ENCODE results near the gene SUSD4. TPM values are rescaled to one million over a fixed set of nuclear protein-coding genes. Genes with fewer than 3 reads are reported as not detected.

SUSD4 gene
- total RNA-seq, 1 experiment from 2014 or later, result 31.4 TPM

DNA sequence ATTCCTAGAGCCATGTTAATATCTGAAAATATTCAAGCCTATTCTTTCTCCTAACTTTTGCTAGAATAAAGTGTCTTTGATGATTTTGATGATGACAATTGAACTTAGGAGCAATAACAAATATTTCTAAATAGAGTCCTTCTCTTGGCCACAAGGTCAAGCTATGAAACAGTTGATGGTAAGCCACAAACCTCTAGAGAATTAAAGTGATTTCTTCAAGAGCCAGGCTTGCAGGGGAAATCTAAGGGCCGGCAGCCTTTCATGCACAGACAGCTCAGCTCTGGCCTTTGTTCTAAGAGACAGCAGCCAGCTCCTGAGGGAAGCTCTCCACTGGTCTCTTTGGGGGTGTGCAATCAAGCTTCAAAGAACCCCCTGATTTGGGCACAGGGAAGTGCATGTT is 59.0 kb downstream of the SUSD4 start:
- Histone ChIP-seq H3K36me3 (ENCODE audit: control insufficient read depth, insufficient read depth, low read length) (no peaks in the 10 kb centered on the region), H3K4me1 (no peaks in the 10 kb centered on the region), H3K9me3 (0 out of 2 replicates have a peak, but pooled peaks cover 3% of the 10 kb centered on the region), H3K4me3 (ENCODE audit: low read depth, low read length) (no peak overlapping the region), H3K27me3 (replicated peaks; ENCODE audit: control insufficient read depth, insufficient read depth, low read length) (no peaks in the 10 kb centered on the region)
- H3K9me3 Mint-ChIP-seq (ENCODE audit: unreplicated experiment), result peaks cover 17% of the 10 kb centered on the region
- H3K27me3 Mint-ChIP-seq (ENCODE audit: insufficient read depth, unreplicated experiment), result no peaks in the 10 kb centered on the region
- no TSS peak for BruUV-seq (replicated peaks)
- CTCF ChIA-PET, result no interaction called here
- POLR2A ChIA-PET, result no interaction called here
- H3K4me3 Mint-ChIP-seq (ENCODE audit: unreplicated experiment), result no peak overlapping the region
- no peaks in the 10 kb centered on the region for H3K4me1 Mint-ChIP-seq (ENCODE audit: low read depth, unreplicated experiment)
- no peaks in the 10 kb centered on the region for H3K36me3 Mint-ChIP-seq (ENCODE audit: insufficient read depth, unreplicated experiment)
- no peak overlapping the region for H3K27ac Mint-ChIP-seq (ENCODE audit: unreplicated experiment)
- DNase-seq, result no peak
- intact Hi-C loops (cut with micrococcal nuclease; ENCODE audit: unreplicated experiment), result no loop called here
- TF ChIP-seq, protein P1, sequence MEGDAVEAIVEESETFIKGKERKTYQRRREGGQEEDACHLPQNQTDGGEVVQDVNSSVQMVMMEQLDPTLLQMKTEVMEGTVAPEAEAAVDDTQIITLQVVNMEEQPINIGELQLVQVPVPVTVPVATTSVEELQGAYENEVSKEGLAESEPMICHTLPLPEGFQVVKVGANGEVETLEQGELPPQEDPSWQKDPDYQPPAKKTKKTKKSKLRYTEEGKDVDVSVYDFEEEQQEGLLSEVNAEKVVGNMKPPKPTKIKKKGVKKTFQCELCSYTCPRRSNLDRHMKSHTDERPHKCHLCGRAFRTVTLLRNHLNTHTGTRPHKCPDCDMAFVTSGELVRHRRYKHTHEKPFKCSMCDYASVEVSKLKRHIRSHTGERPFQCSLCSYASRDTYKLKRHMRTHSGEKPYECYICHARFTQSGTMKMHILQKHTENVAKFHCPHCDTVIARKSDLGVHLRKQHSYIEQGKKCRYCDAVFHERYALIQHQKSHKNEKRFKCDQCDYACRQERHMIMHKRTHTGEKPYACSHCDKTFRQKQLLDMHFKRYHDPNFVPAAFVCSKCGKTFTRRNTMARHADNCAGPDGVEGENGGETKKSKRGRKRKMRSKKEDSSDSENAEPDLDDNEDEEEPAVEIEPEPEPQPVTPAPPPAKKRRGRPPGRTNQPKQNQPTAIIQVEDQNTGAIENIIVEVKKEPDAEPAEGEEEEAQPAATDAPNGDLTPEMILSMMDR (IDR thresholded peaks at IDR 0.05; ENCODE audit: insufficient read depth in 1 of 2, low read depth in 1 of 2, low read length in 1 of 2, severe bottlenecking in 1 of 2, unreplicated experiment in 1 of 2), result no peak

DNA sequence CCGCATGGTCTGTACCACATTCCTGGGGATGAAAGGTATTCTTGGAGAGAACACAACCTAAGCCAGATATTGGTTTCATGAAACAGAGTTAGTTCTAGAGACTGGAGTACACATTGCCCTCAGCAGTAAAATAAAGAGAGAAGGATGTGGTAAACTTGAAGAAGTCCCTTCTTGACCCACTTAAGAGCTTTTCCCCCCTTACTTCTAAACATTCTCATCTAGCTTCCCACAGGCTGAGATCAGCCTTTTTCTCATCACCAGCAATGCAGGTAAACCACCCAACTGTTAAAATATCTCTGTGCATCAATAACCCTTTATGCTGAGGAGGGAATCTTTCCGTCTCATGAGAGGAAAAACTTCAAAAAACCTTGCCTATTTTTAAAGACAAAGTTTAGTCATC is 62.6 kb downstream of the SUSD4 start:
- Histone ChIP-seq H3K36me3 (ENCODE audit: control insufficient read depth, insufficient read depth, low read length) (no peaks in the 10 kb centered on the region), H3K4me1 (no peaks in the 10 kb centered on the region), H3K27me3 (replicated peaks; ENCODE audit: control insufficient read depth, insufficient read depth, low read length) (no peaks in the 10 kb centered on the region), H3K4me3 (ENCODE audit: low read depth, low read length) (no peak overlapping the region), H3K9me3 (0 out of 2 replicates have a peak, but pooled peaks cover 3% of the 10 kb centered on the region)
- no peaks in the 10 kb centered on the region for H3K36me3 Mint-ChIP-seq (ENCODE audit: insufficient read depth, unreplicated experiment)
- H3K9me3 Mint-ChIP-seq (ENCODE audit: unreplicated experiment), result peaks cover 17% of the 10 kb centered on the region
- no peak for DNase-seq
- no peak overlapping the region for H3K4me3 Mint-ChIP-seq (ENCODE audit: unreplicated experiment)
- POLR2A ChIA-PET, result no interaction called here
- H3K4me1 Mint-ChIP-seq (ENCODE audit: low read depth, unreplicated experiment), result no peaks in the 10 kb centered on the region
- no TSS peak for BruUV-seq (replicated peaks)
- no peaks in the 10 kb centered on the region for H3K27me3 Mint-ChIP-seq (ENCODE audit: insufficient read depth, unreplicated experiment)
- CTCF ChIA-PET, result no interaction called here
- H3K27ac Mint-ChIP-seq (ENCODE audit: unreplicated experiment), result no peak overlapping the region
- TF ChIP-seq, protein P1 (IDR thresholded peaks at IDR 0.05; ENCODE audit: insufficient read depth in 1 of 2, low read depth in 1 of 2, low read length in 1 of 2, severe bottlenecking in 1 of 2, unreplicated experiment in 1 of 2), result no peak
- intact Hi-C loops (cut with micrococcal nuclease; ENCODE audit: unreplicated experiment), result no loop called here

DNA sequence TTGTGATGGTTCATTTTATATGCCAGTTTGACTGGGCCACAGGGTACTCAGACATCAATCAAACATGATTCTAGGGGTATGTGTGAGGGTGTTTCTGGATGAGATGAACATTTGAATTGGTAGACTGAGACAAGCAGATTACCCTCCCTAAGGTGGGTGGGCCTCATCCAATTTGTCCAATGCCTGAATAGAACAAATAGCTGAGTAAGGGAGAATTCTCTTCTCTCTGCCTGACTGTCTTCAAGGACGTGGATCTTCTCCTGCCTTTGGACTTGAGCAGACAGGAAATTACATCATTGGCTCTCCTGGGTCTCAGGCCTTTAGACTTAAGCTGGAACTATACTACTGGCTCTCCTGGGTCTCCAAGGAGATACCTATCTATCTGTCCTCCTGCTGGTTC is 64.4 kb downstream of the SUSD4 start:
- no peak overlapping the region for H3K4me3 ChIP-seq (ENCODE audit: low read depth, low read length)
- intact Hi-C loops (cut with micrococcal nuclease; ENCODE audit: unreplicated experiment), result no loop called here
- Mint-ChIP-seq H3K4me1 (ENCODE audit: low read depth, unreplicated experiment) (no peaks in the 10 kb centered on the region), H3K27ac (ENCODE audit: unreplicated experiment) (no peak overlapping the region), H3K27me3 (ENCODE audit: insufficient read depth, unreplicated experiment) (no peaks in the 10 kb centered on the region), H3K4me3 (ENCODE audit: unreplicated experiment) (no peak overlapping the region), H3K36me3 (ENCODE audit: insufficient read depth, unreplicated experiment) (no peaks in the 10 kb centered on the region), H3K9me3 (ENCODE audit: unreplicated experiment) (peaks cover 17% of the 10 kb centered on the region)
- TF ChIP-seq, protein P1 (IDR thresholded peaks at IDR 0.05; ENCODE audit: insufficient read depth in 1 of 2, low read depth in 1 of 2, low read length in 1 of 2, severe bottlenecking in 1 of 2, unreplicated experiment in 1 of 2), result no peak
- no peaks in the 10 kb centered on the region for H3K27me3 ChIP-seq (replicated peaks; ENCODE audit: control insufficient read depth, insufficient read depth, low read length)
- H3K9me3 ChIP-seq, result no peaks in the 10 kb centered on the region
- ChIA-PET CTCF (no interaction called here), POLR2A (no interaction called here)
- no peaks in the 10 kb centered on the region for H3K4me1 ChIP-seq
- DNase-seq, result no peak
- H3K36me3 ChIP-seq (ENCODE audit: control insufficient read depth, insufficient read depth, low read length), result no peaks in the 10 kb centered on the region; the same call in 1 of the 2 replicates
- no TSS peak for BruUV-seq (replicated peaks)

All from Caco-2 (cell line).